H9 (cell line): Measurements from ENCODE around the gene FOXI1. TPM values are rescaled to one million over a fixed set of nuclear protein-coding genes. Genes with fewer than 3 reads are reported as not detected.

Experiments
- DNase-seq: peaks from one replicate; pipeline ENCODE4 v3.0.0-alpha.2; 2017
- H2AFZ ChIP-seq: one replicate; pipeline ENCODE4 v1.6.1; 2013; ENCODE audit warnings: mild to moderate bottlenecking, low read length, control low read depth, moderate library complexity
- H2AK5ac ChIP-seq: 2 replicates; pipeline ENCODE4 v1.6.1; 2013; ENCODE audit warnings: low read length, control low read depth, mixed read lengths; ENCODE audit not compliant: insufficient read length
- H2BK120ac ChIP-seq: one replicate; pipeline ENCODE4 v1.6.1; 2013; ENCODE audit warnings: low read depth, mild to moderate bottlenecking, low read length, control low read depth, inconsistent platforms; ENCODE audit not compliant: poor library complexity, severe bottlenecking
- H2BK12ac ChIP-seq: 2 replicates; pipeline ENCODE4 v1.6.1; 2013; ENCODE audit warnings: low read length, control low read depth, mixed read lengths, low read depth; ENCODE audit not compliant: insufficient read length
- H2BK15ac ChIP-seq: 2 replicates; pipeline ENCODE4 v1.6.1; 2013; ENCODE audit warnings: low read depth, low read length, control low read depth
- H2BK20ac ChIP-seq: one replicate; pipeline ENCODE4 v1.6.1; 2013; ENCODE audit warnings: low read depth, mild to moderate bottlenecking, low read length, control low read depth, inconsistent platforms; ENCODE audit not compliant: poor library complexity, severe bottlenecking
- H2BK5ac ChIP-seq: 2 replicates; pipeline ENCODE4 v1.6.1; 2013; ENCODE audit warnings: low read length, control low read depth, mixed read lengths; ENCODE audit not compliant: insufficient read length
- H3K14ac ChIP-seq: 2 replicates; pipeline ENCODE4 v1.6.1; 2013; ENCODE audit warnings: low read length, control low read depth; ENCODE audit not compliant: insufficient read depth
- H3K18ac ChIP-seq: 2 replicates; pipeline ENCODE4 v1.6.1; 2013; ENCODE audit warnings: low read depth, mild to moderate bottlenecking, mixed read lengths, low read length, control low read depth; ENCODE audit not compliant: insufficient read length
- H3K23ac ChIP-seq: 2 replicates; pipeline ENCODE4 v1.6.1; 2013; ENCODE audit warnings: low read length, control low read depth, mixed read lengths, low read depth; ENCODE audit not compliant: insufficient read length
- H3K23me2 ChIP-seq: 2 replicates; pipeline ENCODE4 v1.6.1; 2013; ENCODE audit warnings: low read depth, mild to moderate bottlenecking, mixed read lengths, low read length, control low read depth; ENCODE audit not compliant: insufficient read length, poor library complexity, severe bottlenecking
- H3K27ac ChIP-seq: 2 replicates; pipeline ENCODE4 v1.5.1; 2013; ENCODE audit warnings: low read length, control low read depth, mixed read lengths, low read depth; ENCODE audit not compliant: insufficient read length
- H3K27me3 ChIP-seq: 2 replicates; pipeline ENCODE4 v1.6.1; 2013; ENCODE audit warnings: low read length, control low read depth, inconsistent platforms; ENCODE audit not compliant: insufficient read depth
- H3K4ac ChIP-seq: 2 replicates; pipeline ENCODE4 v1.6.1; 2013; ENCODE audit warnings: low read depth, mild to moderate bottlenecking, control low read depth, inconsistent platforms, low read length, moderate library complexity
- H3K4me1 ChIP-seq: 2 replicates; pipeline ENCODE4 v1.6.1; 2013; ENCODE audit warnings: low read length, control low read depth, inconsistent platforms; ENCODE audit not compliant: insufficient read depth
- H3K4me2 ChIP-seq: 2 replicates; pipeline ENCODE4 v1.6.1; 2013; ENCODE audit warnings: low read length, control low read depth, mixed read lengths; ENCODE audit not compliant: insufficient read length, insufficient read depth
- H3K56ac ChIP-seq: 2 replicates; pipeline ENCODE4 v1.6.1; 2013; ENCODE audit warnings: low read depth, mild to moderate bottlenecking, mixed read lengths, low read length, control low read depth; ENCODE audit not compliant: insufficient read length
- H3K79me1 ChIP-seq: 2 replicates; pipeline ENCODE4 v1.6.1; 2013; ENCODE audit warnings: low read depth, mild to moderate bottlenecking, moderate library complexity, low read length, control low read depth, inconsistent platforms; ENCODE audit not compliant: insufficient read depth, poor library complexity, severe bottlenecking
- H3K79me2 ChIP-seq: 2 replicates; pipeline ENCODE4 v1.6.1; 2013; ENCODE audit warnings: low read length, control low read depth, inconsistent platforms; ENCODE audit not compliant: insufficient read depth
- H3K9ac ChIP-seq: 2 replicates; pipeline ENCODE4 v1.6.1; 2013; ENCODE audit warnings: low read length, control low read depth, mixed read lengths; ENCODE audit not compliant: insufficient read length; ENCODE audit errors: extremely low read depth
- H3K9me3 ChIP-seq: one replicate; pipeline ENCODE4 v1.6.1; 2013; ENCODE audit warnings: low read depth, low read length, inconsistent platforms; ENCODE audit not compliant: control insufficient read depth
- H3T11ph ChIP-seq: one replicate; pipeline ENCODE4 v1.6.1; 2013; ENCODE audit warnings: mild to moderate bottlenecking, low read length, control low read depth, inconsistent platforms
- H4K20me1 ChIP-seq: one replicate; pipeline ENCODE4 v1.6.1; 2013; ENCODE audit not compliant: control insufficient read depth, insufficient read length, insufficient read depth
- H4K5ac ChIP-seq: 2 replicates; pipeline ENCODE4 v1.6.1; 2013; ENCODE audit warnings: low read depth, mild to moderate bottlenecking, mixed read lengths, low read length, control low read depth; ENCODE audit not compliant: insufficient read length
- H4K8ac ChIP-seq: replicated peaks from 2 replicates; pipeline ENCODE4 v1.6.1; 2013; ENCODE audit warnings: low read length, control low read depth, mixed read lengths, low read depth; ENCODE audit not compliant: insufficient read length
- H4K91ac ChIP-seq: 2 replicates; pipeline ENCODE4 v1.6.1; 2013; ENCODE audit warnings: low read depth, mild to moderate bottlenecking, moderate library complexity, mixed read lengths, low read length, control low read depth; ENCODE audit not compliant: insufficient read length
- H3K27ac Mint-ChIP-seq, 3 experiments: 2 replicates in 2 of 3; 3 replicates in 1 of 3; pipeline ENCODE4 v1.8.0; 2020 to 2021; ENCODE audit warnings: mixed read lengths in 3 of 3, mild to moderate bottlenecking in 1 of 3, moderate library complexity in 1 of 3
- H3K27me3 Mint-ChIP-seq: 2 replicates; pipeline ENCODE4 v1.8.0; 2021; ENCODE audit warnings: low read depth, mild to moderate bottlenecking, moderate library complexity, mixed read lengths
- H3K36me3 Mint-ChIP-seq, 3 experiments: 2 replicates in 2 of 3; 3 replicates in 1 of 3; pipeline ENCODE4 v1.8.0; 2020 to 2021; ENCODE audit warnings: low read depth in 3 of 3, mixed read lengths in 3 of 3; ENCODE audit not compliant: insufficient read depth in 1 of 3
- H3K4me1 Mint-ChIP-seq, 2 experiments: 2 replicates each; pipeline ENCODE4 v1.8.0; 2020; ENCODE audit warnings: mixed read lengths in 2 of 2
- H3K4me3 Mint-ChIP-seq, 2 experiments: 2 replicates in 1 of 2; 3 replicates in 1 of 2; pipeline ENCODE4 v1.8.0; 2020 to 2021; ENCODE audit warnings: mild to moderate bottlenecking in 2 of 2, mixed read lengths in 2 of 2, moderate library complexity in 1 of 2
- H3K9me3 Mint-ChIP-seq, 2 experiments: 2 replicates in 1 of 2; 3 replicates in 1 of 2; pipeline ENCODE4 v1.8.0; 2020; ENCODE audit warnings: mild to moderate bottlenecking in 2 of 2, mixed read lengths in 2 of 2, moderate library complexity in 1 of 2
- WGBS: extraction: QIAGEN DNeasy Blood & Tissue Kit; methylation state at CpG from one replicate; pipeline ENCODE4 v1.1.7; 2013; ENCODE audit warnings: missing lambda C conversion rate, low lambda C conversion rate, mixed read lengths; ENCODE audit not compliant: insufficient read length; ENCODE audit errors: extremely low coverage; 5-methylcytosine and 5-hydroxymethylcytosine counted together
- total RNA-seq: library from RNA; stranded (reverse); gene quantifications from 2 replicates; pipeline ENCODE4 v1.2.1, GENCODE V29; 2021
- TF ChIP-seq, protein P1 (sequence below): fragments of 200-600 bp; sonication (generic); conservative IDR thresholded peaks from 3 replicates; pipeline ENCODE4 v1.8.0; 2021; ENCODE audit warnings: antibody characterized with exemption, mild to moderate bottlenecking

FOXI1 gene
- total RNA-seq, 1 experiment from 2014 or later: not detected

DNA sequence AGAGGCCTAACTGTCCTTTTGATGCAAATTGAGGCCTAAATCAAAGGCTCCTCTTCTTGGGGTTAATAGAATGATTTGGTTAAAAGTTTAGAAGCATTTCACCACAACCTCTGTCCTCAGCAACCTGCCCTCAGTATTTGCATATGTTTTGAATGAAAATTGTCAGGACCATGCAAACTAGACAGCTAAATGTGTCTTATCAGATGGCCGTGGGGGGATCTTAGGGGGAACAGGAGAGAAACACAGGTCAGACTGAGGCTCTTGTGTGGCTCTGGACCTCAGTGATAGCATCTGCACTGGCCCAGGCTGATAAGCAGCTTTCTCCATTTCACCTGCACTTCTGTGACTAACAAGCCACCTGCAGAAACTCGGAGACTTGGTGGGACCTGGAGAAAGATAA is 49.0 kb downstream of the FOXI1 start:
- Histone ChIP-seq H3K79me2 (no peaks in the 10 kb centered on the region), H2AFZ (no peak overlapping the region), H2BK15ac (no peak overlapping the region), H3K27ac (no peak overlapping the region), H3T11ph (no peak overlapping the region), H3K9me3 (no peaks in the 10 kb centered on the region), H4K91ac (no peak overlapping the region), H4K8ac (no peak overlapping the region), H3K23me2 (no peaks in the 10 kb centered on the region), H3K9ac (no peak overlapping the region), H3K27me3 (no peaks in the 10 kb centered on the region), H3K4ac (no peak overlapping the region), H4K20me1 (no peaks in the 10 kb centered on the region), H2BK120ac (no peak overlapping the region), H3K4me1 (no peaks in the 10 kb centered on the region; the same call in 1 of the 2 replicates), H3K4me2 (no peak overlapping the region), H2BK12ac (no peak overlapping the region), H3K79me1 (no peaks in the 10 kb centered on the region), H3K18ac (no peak overlapping the region), H3K14ac (no peak overlapping the region), H2AK5ac (no peak overlapping the region), H3K23ac (no peak overlapping the region), H4K5ac (no peak overlapping the region), H3K56ac (no peak overlapping the region), H2BK20ac (no peak overlapping the region), H2BK5ac (no peak overlapping the region)
- no peaks in the 10 kb centered on the region; a peak in 1 of 5 replicates for H3K9me3 Mint-ChIP-seq
- H3K27me3 Mint-ChIP-seq: no peaks in the 10 kb centered on the region; the same call in 1 of the 2 replicates
- H3K4me3 Mint-ChIP-seq: no peak overlapping the region
- peak overlapping the region in 1 of 3 experiments; percentile 30; a peak in 2 of 7 replicates for H3K27ac Mint-ChIP-seq
- TF ChIP-seq, protein P1, sequence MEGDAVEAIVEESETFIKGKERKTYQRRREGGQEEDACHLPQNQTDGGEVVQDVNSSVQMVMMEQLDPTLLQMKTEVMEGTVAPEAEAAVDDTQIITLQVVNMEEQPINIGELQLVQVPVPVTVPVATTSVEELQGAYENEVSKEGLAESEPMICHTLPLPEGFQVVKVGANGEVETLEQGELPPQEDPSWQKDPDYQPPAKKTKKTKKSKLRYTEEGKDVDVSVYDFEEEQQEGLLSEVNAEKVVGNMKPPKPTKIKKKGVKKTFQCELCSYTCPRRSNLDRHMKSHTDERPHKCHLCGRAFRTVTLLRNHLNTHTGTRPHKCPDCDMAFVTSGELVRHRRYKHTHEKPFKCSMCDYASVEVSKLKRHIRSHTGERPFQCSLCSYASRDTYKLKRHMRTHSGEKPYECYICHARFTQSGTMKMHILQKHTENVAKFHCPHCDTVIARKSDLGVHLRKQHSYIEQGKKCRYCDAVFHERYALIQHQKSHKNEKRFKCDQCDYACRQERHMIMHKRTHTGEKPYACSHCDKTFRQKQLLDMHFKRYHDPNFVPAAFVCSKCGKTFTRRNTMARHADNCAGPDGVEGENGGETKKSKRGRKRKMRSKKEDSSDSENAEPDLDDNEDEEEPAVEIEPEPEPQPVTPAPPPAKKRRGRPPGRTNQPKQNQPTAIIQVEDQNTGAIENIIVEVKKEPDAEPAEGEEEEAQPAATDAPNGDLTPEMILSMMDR: no peak
- DNase-seq: no peak
- no CpG with 5 or more reads among the region's 2 CpGs for WGBS
- H3K4me1 Mint-ChIP-seq: peaks cover 26 to 30% of the 10 kb centered on the region in 2 experiments
- no peaks in the 10 kb centered on the region for H3K36me3 Mint-ChIP-seq
